Effector memory CD8-positive, alpha-beta T cell (primary cell): ENCODE data around the gene HIPK2.

Source experiments
- ATAC-seq: fragments of 150-1000 bp; cut with Tn5 transposase; replicated peaks from 2 replicates; pipeline ENCODE4 v1.10.0; 2021; ENCODE audit warnings: mild to moderate bottlenecking, moderate library complexity
- DNase-seq, 3 experiments: peaks; one replicate each; pipeline ENCODE4 v3.0.0; 2021
- H3K27ac Mint-ChIP-seq, 2 donors: one replicate each; pipeline ENCODE4 v1.8.0; 2022; ENCODE audit warnings: mild to moderate bottlenecking in 2 of 2, mixed read lengths in 2 of 2, moderate library complexity in 2 of 2
- H3K27me3 Mint-ChIP-seq, 2 donors: one replicate each; pipeline ENCODE4 v1.8.0; 2022; ENCODE audit warnings: mixed read lengths in 2 of 2
- H3K36me3 Mint-ChIP-seq: one replicate; pipeline ENCODE4 v1.8.0; 2022; ENCODE audit warnings: mild to moderate bottlenecking, moderate library complexity, mixed read lengths; ENCODE audit not compliant: insufficient read depth
- H3K4me1 Mint-ChIP-seq, 2 donors: one replicate each; pipeline ENCODE4 v1.8.0; 2022; ENCODE audit warnings: low read depth in 2 of 2, mixed read lengths in 2 of 2
- H3K4me3 Mint-ChIP-seq, 2 donors: one replicate each; pipeline ENCODE4 v1.8.0; 2022; ENCODE audit warnings: mild to moderate bottlenecking in 2 of 2, mixed read lengths in 2 of 2, moderate library complexity in 2 of 2
- H3K9me3 Mint-ChIP-seq, 2 donors: one replicate each; pipeline ENCODE4 v1.8.0; 2022; ENCODE audit warnings: mixed read lengths in 2 of 2

Gene HIPK2

DNA sequence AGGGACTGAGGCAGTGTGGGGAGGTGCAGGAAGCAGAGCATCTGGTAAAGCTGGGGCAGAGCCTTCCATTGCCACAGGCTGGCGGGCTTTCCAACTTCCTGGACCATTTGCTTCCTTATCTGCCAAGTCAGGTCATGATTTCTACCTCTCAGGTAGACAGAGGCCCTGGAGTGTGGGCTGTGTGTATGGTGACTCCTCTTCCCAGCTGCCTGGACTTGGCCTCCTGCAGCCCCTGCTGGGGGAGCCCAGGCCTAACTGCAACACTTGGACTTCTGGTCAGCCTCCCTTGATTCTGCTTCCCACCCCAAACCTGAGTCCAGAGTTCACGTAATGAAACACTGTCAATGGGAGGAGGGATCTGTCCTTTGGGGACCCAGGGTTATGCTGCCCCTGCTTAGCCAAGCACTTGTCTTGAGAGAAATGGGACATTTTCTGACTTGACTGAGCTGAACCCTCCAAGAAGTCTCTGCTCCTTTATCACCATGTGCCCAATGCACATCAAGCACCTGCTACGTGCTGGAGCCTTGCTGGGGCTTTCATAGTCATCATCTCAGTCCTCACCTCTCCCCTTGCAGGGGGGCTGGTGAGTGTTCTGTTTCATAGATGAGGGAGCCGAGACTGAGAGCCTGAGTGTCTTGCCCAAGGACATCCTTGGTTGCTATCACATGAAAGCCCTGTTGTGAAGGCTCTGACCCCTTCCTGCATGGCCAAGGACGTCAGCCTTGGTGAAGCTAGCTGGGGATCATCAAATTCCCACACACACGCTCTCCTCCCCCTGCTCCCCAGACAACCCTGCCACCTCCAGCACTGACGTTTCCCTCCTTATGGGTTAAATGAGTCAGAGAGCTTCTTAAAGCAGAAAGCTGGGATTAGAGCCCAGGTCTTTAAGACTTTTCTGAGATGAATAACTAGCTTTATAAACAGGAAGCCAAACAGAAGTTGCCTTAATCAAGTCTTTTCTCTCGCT is 250.9 kb downstream of the HIPK2 start:
- no peak overlapping the region for H3K27ac Mint-ChIP-seq
- H3K9me3 Mint-ChIP-seq, result no peaks in the 10 kb centered on the region
- peaks cover 4% of the 10 kb centered on the region for H3K36me3 Mint-ChIP-seq
- H3K27me3 Mint-ChIP-seq, result peaks cover 47 to 79% of the 10 kb centered on the region in 2 donors
- no peak overlapping the region for H3K4me3 Mint-ChIP-seq
- H3K4me1 Mint-ChIP-seq, result peaks cover 0 to 6% of the 10 kb centered on the region in 2 donors
- ATAC-seq (no peak), DNase-seq (no peak)

DNA sequence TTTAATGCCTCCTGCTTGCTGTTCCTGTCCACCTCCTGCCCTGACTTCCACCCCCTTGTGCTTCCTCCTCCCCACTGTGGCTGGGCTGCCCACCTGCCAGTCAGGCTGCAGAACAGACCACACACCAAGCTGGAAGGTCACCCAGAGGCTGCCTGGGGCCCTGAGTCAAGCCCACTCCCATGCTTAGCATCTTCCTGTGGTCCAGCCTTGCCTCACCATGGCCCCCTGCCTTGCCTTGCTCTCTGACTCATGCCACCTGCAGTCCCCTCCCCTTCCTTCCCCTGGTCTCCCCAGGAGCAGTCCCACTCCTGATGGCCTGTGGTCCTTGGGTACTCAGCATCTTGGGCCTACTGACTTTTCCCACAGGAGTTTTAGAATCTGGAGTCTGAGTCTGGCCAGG is 252.0 kb downstream of the HIPK2 start:
- Mint-ChIP-seq H3K9me3 (no peaks in the 10 kb centered on the region), H3K4me1 (peaks cover 0 to 6% of the 10 kb centered on the region in 2 donors), H3K36me3 (peaks cover 4% of the 10 kb centered on the region), H3K27me3 (peaks cover 51 to 89% of the 10 kb centered on the region in 2 donors), H3K27ac (no peak overlapping the region), H3K4me3 (no peak overlapping the region)
- ATAC-seq, result no peak
- DNase-seq, result no peak

- DNase-seq, result no peak
- Mint-ChIP-seq H3K27me3 (peaks cover 51 to 88% of the 10 kb centered on the region in 2 donors), H3K9me3 (no peaks in the 10 kb centered on the region), H3K27ac (no peak overlapping the region), H3K4me3 (no peak overlapping the region), H3K36me3 (peaks cover 4% of the 10 kb centered on the region), H3K4me1 (peaks cover 0 to 6% of the 10 kb centered on the region in 2 donors)
- no peak for ATAC-seq
These were observed 252.6 kb downstream of the HIPK2 start for GRCh38 chr7:139525239-139525638.

DNA sequence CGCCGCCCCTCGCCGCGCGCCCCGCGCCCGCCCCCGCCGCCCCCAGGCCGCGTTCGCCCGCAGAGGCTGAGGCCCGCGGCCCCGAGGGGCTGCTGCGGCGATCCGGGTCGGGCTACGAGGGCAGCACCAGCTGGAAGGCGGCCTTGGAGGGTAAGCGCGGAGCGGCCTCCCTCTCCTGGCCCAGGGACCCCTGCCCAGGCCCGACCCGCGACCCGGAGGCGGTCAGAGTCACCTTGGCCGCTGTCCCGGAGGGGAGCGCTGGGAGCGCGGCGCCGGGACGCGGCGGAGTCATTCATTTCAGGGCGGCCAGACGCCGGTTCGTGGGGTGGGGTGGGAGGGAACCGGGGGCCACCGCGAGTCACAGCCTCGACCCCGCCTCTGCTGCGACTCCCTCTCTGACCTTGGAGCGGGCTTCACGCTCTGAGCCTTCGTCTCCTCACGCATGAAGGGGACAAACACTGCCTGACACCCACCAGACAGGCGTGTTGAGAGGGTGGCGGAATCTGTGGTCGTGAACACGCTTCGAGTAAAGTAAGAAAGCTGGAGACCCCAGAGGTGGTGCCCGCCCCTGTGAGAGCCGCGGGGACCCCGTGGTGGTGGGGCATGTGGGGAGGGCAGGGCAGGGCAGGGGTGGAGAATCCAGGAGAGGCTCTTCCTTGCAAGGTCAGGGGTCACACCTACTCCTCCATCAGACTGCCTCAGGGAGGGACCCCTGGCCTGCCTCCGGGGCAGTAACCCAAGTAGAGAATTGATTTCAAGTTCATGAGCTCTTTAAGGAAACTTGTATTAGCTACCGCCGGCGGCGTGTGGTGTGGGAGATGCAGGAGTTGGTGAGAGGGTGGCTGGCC is 253.6 kb downstream of the HIPK2 start:
- H3K27ac Mint-ChIP-seq, result no peak overlapping the region
- H3K27me3 Mint-ChIP-seq, result peaks cover 51 to 78% of the 10 kb centered on the region in 2 donors
- DNase-seq, result no peak
- H3K4me1 Mint-ChIP-seq, result peaks cover 0 to 6% of the 10 kb centered on the region in 2 donors
- ATAC-seq, result no peak
- peaks cover 4% of the 10 kb centered on the region for H3K36me3 Mint-ChIP-seq
- no peak overlapping the region for H3K4me3 Mint-ChIP-seq
- H3K9me3 Mint-ChIP-seq, result no peaks in the 10 kb centered on the region

GRCh38 chr7:139523199-139523941 is 254.4 kb downstream of the HIPK2 start, which contains the start of gene CLEC2L:
Gene CLEC2L, plus strand, starts transcription at chr7:139523685. Its CDS starts 243 bp downstream, at chr7:139523928.
- no peak for DNase-seq
- Mint-ChIP-seq H3K27ac (no peak within 1 kb of the TSS), H3K36me3 (peaks cover 4% of the 10 kb centered on the region), H3K27me3 (peaks cover 47 to 70% of the 10 kb centered on the region in 2 donors), H3K9me3 (no peaks in the 10 kb centered on the region), H3K4me3 (no peak within 1 kb of the TSS), H3K4me1 (peaks cover 0 to 6% of the 10 kb centered on the region in 2 donors)
- no peak for ATAC-seq

GRCh38 chr7:139522830-139523198 is 255.0 kb downstream of the HIPK2 start:
- Mint-ChIP-seq H3K4me1 (peaks cover 0 to 6% of the 10 kb centered on the region in 2 donors), H3K4me3 (no peak overlapping the region), H3K27ac (no peak overlapping the region), H3K27me3 (peaks cover 47 to 64% of the 10 kb centered on the region in 2 donors), H3K9me3 (no peaks in the 10 kb centered on the region), H3K36me3 (peaks cover 4% of the 10 kb centered on the region)
- DNase-seq (no peak), ATAC-seq (no peak)

- Mint-ChIP-seq H3K36me3 (peaks cover 4% of the 10 kb centered on the region), H3K27me3 (peaks cover 47 to 50% of the 10 kb centered on the region in 2 donors), H3K4me1 (peaks cover 0 to 3% of the 10 kb centered on the region in 2 donors), H3K4me3 (no peak overlapping the region), H3K9me3 (no peaks in the 10 kb centered on the region), H3K27ac (no peak overlapping the region)
- DNase-seq, result no peak
- no peak for ATAC-seq
These were observed 256.4 kb downstream of the HIPK2 start for GRCh38 chr7:139521439-139521838.

DNA sequence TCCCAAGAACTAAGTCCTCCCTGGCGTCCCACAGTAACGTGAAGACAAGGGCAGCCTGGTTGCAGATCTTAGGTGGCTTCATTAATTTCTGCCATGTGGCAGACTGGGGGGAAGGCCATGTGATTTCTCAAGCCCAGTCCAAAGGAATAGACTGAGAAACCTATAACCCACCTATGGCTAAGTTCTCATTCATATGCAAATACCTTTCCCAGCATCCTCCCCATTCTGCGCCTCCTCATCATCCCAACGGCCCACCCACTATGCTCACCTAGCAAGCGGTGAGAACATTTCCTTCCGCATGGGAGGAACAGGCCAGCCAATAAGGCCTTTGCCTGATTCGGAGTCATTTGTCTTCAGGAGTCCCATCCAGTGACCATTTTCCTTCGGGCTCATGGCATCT is 262.5 kb downstream of the HIPK2 start:
- Mint-ChIP-seq H3K4me3 (no peak overlapping the region), H3K27ac (no peak overlapping the region), H3K4me1 (no peaks in the 10 kb centered on the region), H3K36me3 (no peaks in the 10 kb centered on the region), H3K9me3 (no peaks in the 10 kb centered on the region), H3K27me3 (peaks cover 12 to 13% of the 10 kb centered on the region in 2 donors)
- no peak for ATAC-seq
- DNase-seq, result no peak
